Psoas muscle (tissue), 8 donors: ENCODE data around the gene MYCL. TPM values are rescaled to one million over a fixed set of nuclear protein-coding genes. Genes with fewer than 3 reads are reported as not detected.

ENCODE experiments used
- ATAC-seq, 4 donors: fragments of 200-7000 bp; cut with Tn5 transposase; one replicate each; pipeline ENCODE4 v1.9.1; 2020; ENCODE audit warnings: moderate library complexity in 3 of 4, mild to moderate bottlenecking in 2 of 4
- DNase-seq, 2 donors: peaks; one replicate each; pipeline ENCODE4 v3.0.0-alpha.2; 2020
- H3K27ac ChIP-seq: fragments of 200-600 bp; one replicate; pipeline ENCODE4 v1.8.0; 2022
- H3K27me3 ChIP-seq, 3 donors: fragments of 200-600 bp in 1 of 3; one replicate each; pipeline versions ENCODE4 v1.6.1 to v1.8.0; 2013 to 2022; ENCODE audit warnings: low read length in 2 of 3, mild to moderate bottlenecking in 2 of 3, moderate library complexity in 1 of 3; ENCODE audit not compliant: insufficient read depth in 3 of 3
- H3K36me3 ChIP-seq, 2 donors: fragments of 200-600 bp in 1 of 2; one replicate each; pipeline versions ENCODE4 v1.6.1 to v1.8.0; 2013 to 2022; ENCODE audit warnings: low read depth in 1 of 2, mild to moderate bottlenecking in 1 of 2, moderate library complexity in 1 of 2; ENCODE audit not compliant: insufficient read depth in 1 of 2
- H3K4me1 ChIP-seq: fragments of 200-600 bp; one replicate; pipeline ENCODE4 v1.8.0; 2022
- H3K4me3 ChIP-seq: fragments of 200-600 bp; one replicate; pipeline ENCODE4 v1.8.0; 2022; ENCODE audit warnings: mild to moderate bottlenecking
- H3K9me3 ChIP-seq: fragments of 200-600 bp; one replicate; pipeline ENCODE4 v1.8.0; 2022
- CTCF ChIP-seq: fragments of 200-600 bp; IDR thresholded peaks from one replicate; pipeline ENCODE4 v1.8.0; 2022; ENCODE audit warnings: antibody characterized with exemption
- WGBS, 3 donors: extraction: QIAGEN DNeasy Blood & Tissue Kit; methylation state at CpG; one replicate each; pipeline versions ENCODE4 v1.1.6 to v1.1.7; 2013; 5-methylcytosine and 5-hydroxymethylcytosine counted together
- intact Hi-C, 2 donors: fragments of 100-400 bp; cut with DNase I; formaldehyde crosslinking; loops; one replicate each; pipeline versions ENCODE4 v1.11.0 to v1.14.2; 2022
- polyA plus RNA-seq, 3 donors: library from polyadenylated mRNA; stranded (reverse); fragments of 200-250 nt; gene quantifications; one replicate each; pipeline ENCODE4 v1.2.3, GENCODE V29; 2013
- total RNA-seq, 4 donors: library from RNA; stranded (reverse); fragmentation: NEBNext Ultra II Directional in 2 of 4; extraction: Animal tissue kit (Norgen Biotek cat#: 25700) in 2 of 4; gene quantifications; one replicate each; pipeline versions ENCODE4 v1.2.1 to v1.2.4, GENCODE V29; 2021 to 2023
- donor health status: healthy with polysubstance abuse.
- donor health status: DM: no; HTN: no; CAD: no; lungs with moderate emphysema.
- donor health status: Bipolar disorder and iron deficiency.
- donor health status: healthy.
- donor health status: DM: yes; HTN: yes; CAD: no.
- donor health status: DM: no; HTN: no; CAD: no.
- donor health status: DM: no; HTN: no; CAD: no.
- donor health status: DM: yes; HTN: yes; CAD: no.

The MYCL gene
- total and polyA plus RNA-seq, 7 donors, result 0.10 to 1.7 (median 0.20) TPM

GRCh38 chr1:39944410-39945112 is 42.8 kb upstream of the MYCL start:
- Histone ChIP-seq H3K9me3 (no peaks in the 10 kb centered on the region), H3K27me3 (no peaks in the 10 kb centered on the region), H3K27ac (no peak overlapping the region), H3K4me3 (no peak overlapping the region), H3K4me1 (no peaks in the 10 kb centered on the region), H3K36me3 (no peaks in the 10 kb centered on the region)
- 64 to 74% (median 69%) methylated on average over 8 of the region's 8 CpGs for WGBS, 3 donors
- DNase-seq (no peak), ATAC-seq (no peak)
- intact Hi-C loops, result no loop called here
- no peak for TF ChIP-seq CTCF

GRCh38 chr1:39943471-39944290 is 42.0 kb upstream of the MYCL start:
- Histone ChIP-seq H3K27ac (no peak overlapping the region), H3K9me3 (no peaks in the 10 kb centered on the region), H3K36me3 (no peaks in the 10 kb centered on the region), H3K4me1 (no peaks in the 10 kb centered on the region), H3K4me3 (no peak overlapping the region), H3K27me3 (no peaks in the 10 kb centered on the region)
- WGBS, 3 donors, result 86 to 89% (median 88%) methylated on average over 14 of the region's 14 CpGs
- no peak for ATAC-seq
- no peak for TF ChIP-seq CTCF
- intact Hi-C loops, result no loop called here
- no peak for DNase-seq

- no peak overlapping the region for H3K27ac ChIP-seq
- H3K4me1 ChIP-seq, result no peaks in the 10 kb centered on the region
- no peak overlapping the region for H3K4me3 ChIP-seq
- H3K27me3 ChIP-seq, result peaks cover 0 to 2% (median 0%) of the 10 kb centered on the region in 3 donors
- ATAC-seq (no peak), DNase-seq (no peak)
- no peak for TF ChIP-seq CTCF
- H3K9me3 ChIP-seq, result no peaks in the 10 kb centered on the region
- intact Hi-C loops, result no loop called here
- no peaks in the 10 kb centered on the region for H3K36me3 ChIP-seq
- WGBS, 3 donors, result 84 to 93% (median 88%) methylated on average over 9 of the region's 9 CpGs
Observed at GRCh38 chr1:39940980-39941871, 39.5 kb upstream of the MYCL start.

- H3K27ac ChIP-seq, result no peak overlapping the region
- H3K4me1 ChIP-seq, result no peaks in the 10 kb centered on the region
- 71 to 81% (median 80%) methylated on average over 5 of the region's 5 CpGs for WGBS, 3 donors
- no peaks in the 10 kb centered on the region for H3K36me3 ChIP-seq
- ATAC-seq (no peak), DNase-seq (no peak)
- no peaks in the 10 kb centered on the region for H3K9me3 ChIP-seq
- no peak overlapping the region for H3K4me3 ChIP-seq
- no peak for TF ChIP-seq CTCF
- intact Hi-C loops, result no loop called here
- peaks cover 0 to 2% (median 0%) of the 10 kb centered on the region in 3 donors for H3K27me3 ChIP-seq
Observed at GRCh38 chr1:39940253-39940652, 38.5 kb upstream of the MYCL start.
